ENCODE data around the gene KLRG1.

- TF ChIP-seq CTCF (IDR thresholded peaks at IDR 0.05; ENCODE audit: insufficient read depth, low read length, poor library complexity, severe bottlenecking) (no peak), EZH2phosphoT487 (conservative IDR thresholded peaks at IDR 0.05; ENCODE audit: low read length) (no peak)
Observed at GRCh38 chr12:8956073-8956472, 33.3 kb upstream of the KLRG1 start.
